ENCODE results near the gene ITFG1. TPM values are rescaled to one million over a fixed set of nuclear protein-coding genes. Genes with fewer than 3 reads are reported as not detected.
"Not testable (repeated sequence)": the region's sequence is repeated elsewhere in the genome, so short reads cannot be mapped to it uniquely, and the experiment has no call there.

The ITFG1 gene
- total RNA-seq, 2 experiments from 2014 or later: 17.6 to 18.3 TPM

DNA sequence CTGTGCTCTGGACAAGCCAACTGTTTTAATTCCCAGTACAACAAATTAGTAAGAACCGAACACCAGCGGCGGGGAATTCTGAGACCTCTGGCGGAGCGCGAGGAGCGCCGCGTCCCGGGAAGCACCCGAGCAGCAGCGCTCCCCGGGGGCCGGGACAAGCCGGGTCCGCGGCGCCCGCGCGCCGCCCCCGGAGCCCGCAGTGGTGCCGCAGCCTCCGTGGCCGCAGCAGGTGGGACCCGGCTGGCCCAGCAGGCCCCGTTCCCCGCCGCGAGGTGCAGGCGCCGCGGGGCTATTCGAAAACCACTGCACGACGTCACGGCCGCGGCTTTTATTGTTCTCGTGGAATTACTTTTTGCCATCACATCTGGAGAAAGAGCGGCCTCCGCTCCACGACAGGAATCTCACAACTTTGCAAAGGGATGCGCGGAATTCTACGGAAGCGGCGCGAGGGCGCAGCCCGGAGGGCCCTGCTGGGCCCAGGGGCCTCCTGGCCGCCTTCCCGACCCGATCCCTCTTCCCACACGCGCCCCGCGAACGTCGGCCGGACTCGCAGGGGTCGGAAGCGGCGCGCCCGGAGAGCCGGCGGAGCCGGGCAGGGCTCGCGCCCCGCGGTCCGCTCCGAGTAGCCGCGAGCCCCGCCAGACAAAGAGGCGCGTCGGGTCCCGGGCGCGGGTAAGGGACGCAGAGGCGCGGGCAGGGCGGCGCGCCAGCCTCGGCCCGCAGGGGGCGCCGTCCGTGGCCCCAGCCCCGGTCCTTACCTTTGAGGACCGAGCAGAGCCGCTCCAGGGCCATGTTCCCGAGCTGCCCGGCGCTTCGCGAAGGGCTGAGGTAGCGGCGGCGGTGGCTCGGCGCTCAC lies 317.8 kb downstream of the ITFG1 start:
- peaks cover 10% of the 10 kb centered on the region for H3K4me1 Mint-ChIP-seq (ENCODE audit: low read depth)
- H3K36me3 Mint-ChIP-seq (ENCODE audit: low read depth): peaks cover 3% of the 10 kb centered on the region
- H3K9me3 Mint-ChIP-seq: no peaks in the 10 kb centered on the region
- CTCF ChIA-PET: interaction anchor here (0.5 to 5.7 kb wide), 21 partner anchors 23 to 1022 kb away, joined by 3 to 38 read pairs (median 4); partner anchors contain the start of genes ABCC12 and DNAJA2
- peaks cover 40% of the 10 kb centered on the region for H3K27me3 Mint-ChIP-seq (ENCODE audit: low read depth)
- peak; percentile 64 for DNase-seq
- peak overlapping the region; percentile 75 for H3K4me3 Mint-ChIP-seq
- no peak overlapping the region for H3K27ac Mint-ChIP-seq
- intact Hi-C loops (cut with micrococcal nuclease): loop anchor here (1.0 to 10.0 kb wide), 9 partner anchors 170 to 1487 kb away; partner anchors contain the start of genes DNAJA2, LONP2, ORC6 and VPS35

- Mint-ChIP-seq H3K4me3 (peak overlapping the region; percentile 75), H3K9me3 (no peaks in the 10 kb centered on the region), H3K27me3 (ENCODE audit: low read depth) (peaks cover 40% of the 10 kb centered on the region), H3K36me3 (ENCODE audit: low read depth) (peaks cover 3% of the 10 kb centered on the region), H3K27ac (no peak overlapping the region), H3K4me1 (ENCODE audit: low read depth) (peaks cover 10% of the 10 kb centered on the region)
- DNase-seq: no peak
- intact Hi-C loops (cut with micrococcal nuclease): loop anchor here (1.0 to 10.0 kb wide), 7 partner anchors 170 to 1100 kb away; partner anchors contain the start of genes DNAJA2, LONP2, ORC6 and VPS35
- CTCF ChIA-PET: interaction anchor here (0.5 to 5.7 kb wide), 28 partner anchors 9 to 1023 kb away, joined by 3 to 38 read pairs (median 4); partner anchors contain the start of genes ABCC12 and DNAJA2
These were observed 318.4 kb downstream of the ITFG1 start for GRCh38 chr16:47142486-47142820.

DNA sequence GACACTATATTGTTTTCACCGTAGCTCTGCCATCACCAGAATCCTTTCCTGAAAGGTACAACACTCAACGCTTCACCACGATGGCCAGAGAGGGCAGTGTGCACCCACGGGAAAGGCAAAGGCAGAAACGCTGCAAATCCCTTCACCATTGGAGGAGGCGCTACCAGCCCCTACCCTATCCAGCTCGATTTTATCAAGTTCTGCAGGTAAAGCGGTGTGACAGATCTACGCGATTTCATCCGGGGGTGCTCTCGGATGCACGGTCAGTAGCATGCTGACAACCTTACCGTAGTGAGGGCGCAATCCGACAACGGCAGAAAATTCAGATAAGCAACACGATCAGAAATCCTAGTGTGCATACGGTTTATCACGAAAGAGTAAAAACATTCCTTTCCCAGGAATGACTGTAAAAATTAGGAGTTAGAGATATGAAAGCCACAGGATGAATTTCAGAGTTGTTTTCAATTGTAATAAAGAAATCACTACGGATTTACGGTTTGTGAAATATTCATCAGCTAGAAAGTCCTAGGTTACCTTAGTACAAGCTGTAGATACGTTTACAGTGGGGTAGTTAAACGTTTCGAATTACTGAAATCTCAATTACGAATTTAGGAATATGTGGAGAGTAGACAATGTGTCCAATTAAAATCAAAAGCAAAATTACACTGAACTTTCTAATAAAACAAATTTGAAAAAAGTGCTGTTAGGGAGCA lies 318.9 kb downstream of the ITFG1 start:
- Mint-ChIP-seq H3K27ac (no peak overlapping the region), H3K27me3 (ENCODE audit: low read depth) (peaks cover 38% of the 10 kb centered on the region), H3K4me3 (peak overlapping the region; percentile 75), H3K9me3 (no peaks in the 10 kb centered on the region), H3K4me1 (ENCODE audit: low read depth) (peaks cover 10% of the 10 kb centered on the region), H3K36me3 (ENCODE audit: low read depth) (peaks cover 3% of the 10 kb centered on the region)
- intact Hi-C loops (cut with micrococcal nuclease): loop anchor here (1.0 to 10.0 kb wide), 11 partner anchors 28 to 1100 kb away; partner anchors contain the start of genes DNAJA2, LONP2, ORC6 and VPS35
- peak; percentile 93 for DNase-seq
- CTCF ChIA-PET: interaction anchor here (0.6 to 5.7 kb wide), 44 partner anchors 9 to 1023 kb away, joined by 3 to 38 read pairs (median 4); partner anchors contain the start of genes ABCC12 and DNAJA2

DNA sequence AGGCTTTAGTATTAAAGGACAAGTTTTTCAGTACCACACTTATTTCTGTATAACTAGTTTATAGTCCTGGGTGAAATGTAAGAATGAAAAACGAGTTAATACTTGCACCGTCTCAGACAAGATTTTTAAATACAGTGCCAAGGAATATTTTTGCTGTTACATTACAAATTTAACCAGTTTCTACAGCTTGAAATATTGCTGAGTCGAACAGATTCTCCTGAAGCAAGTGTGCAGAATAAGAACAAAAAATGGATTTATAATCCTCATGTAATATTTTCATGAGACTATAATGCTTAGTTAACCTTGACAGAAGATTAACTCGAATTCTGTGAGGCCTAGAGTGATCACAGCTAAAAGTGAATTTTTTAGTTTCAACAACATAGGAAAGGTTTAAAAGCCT lies 320.2 kb downstream of the ITFG1 start:
- DNase-seq: no peak
- intact Hi-C loops (cut with micrococcal nuclease): loop anchor here (1.0 to 10.0 kb wide), 9 partner anchors 26 to 1102 kb away; partner anchors contain the start of genes LONP2, ORC6 and VPS35
- Mint-ChIP-seq H3K4me1 (ENCODE audit: low read depth) (peaks cover 14% of the 10 kb centered on the region), H3K9me3 (no peaks in the 10 kb centered on the region), H3K27ac (no peak overlapping the region), H3K36me3 (ENCODE audit: low read depth) (peaks cover 3% of the 10 kb centered on the region), H3K27me3 (ENCODE audit: low read depth) (peaks cover 35% of the 10 kb centered on the region), H3K4me3 (no peak overlapping the region)
- CTCF ChIA-PET: interaction anchor here (0.7 to 5.7 kb wide), 7 partner anchors 9 to 787 kb away, joined by 3 to 38 read pairs (median 6); no protein-coding TSS in a partner anchor

DNA sequence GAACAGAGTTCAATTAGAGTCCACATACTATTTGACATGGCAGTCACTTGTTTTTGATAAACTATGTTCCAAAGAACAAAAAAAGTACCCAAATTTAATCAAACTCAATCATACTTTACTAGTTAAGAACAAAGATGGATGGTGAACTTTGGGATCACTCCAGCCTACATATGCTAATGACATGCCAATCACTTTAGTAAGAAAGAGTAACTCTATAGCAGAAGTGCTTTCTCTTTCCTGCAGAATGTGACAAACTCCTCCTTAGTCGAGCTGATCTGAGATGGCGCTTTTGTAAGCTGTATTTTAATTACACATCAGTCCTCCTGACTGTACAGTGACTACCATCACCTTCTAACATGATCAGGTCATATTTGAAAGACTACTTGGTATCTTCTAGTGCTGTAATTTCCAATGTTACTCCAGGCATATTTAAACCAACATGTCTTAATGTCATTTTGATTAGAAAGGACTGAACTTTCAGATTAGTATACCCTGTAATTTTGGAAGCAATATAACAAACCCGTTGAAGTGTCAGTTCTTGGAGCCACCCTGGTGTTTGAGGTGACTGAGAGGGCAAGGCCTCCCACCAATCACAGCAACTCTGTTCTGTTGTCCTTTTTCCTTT lies 321.2 kb downstream of the ITFG1 start:
- Mint-ChIP-seq H3K27ac (no peak overlapping the region), H3K4me3 (no peak overlapping the region)

GRCh38 chr16:47137925-47138324 lies 322.9 kb downstream of the ITFG1 start:
- peaks cover 20% of the 10 kb centered on the region for H3K27me3 Mint-ChIP-seq (ENCODE audit: low read depth)
- DNase-seq; H3K9me3 Mint-ChIP-seq; H3K4me3 Mint-ChIP-seq; H3K36me3 Mint-ChIP-seq (ENCODE audit: low read depth); H3K27ac Mint-ChIP-seq; intact Hi-C loops (cut with micrococcal nuclease): not testable (repeated sequence)
- H3K4me1 Mint-ChIP-seq (ENCODE audit: low read depth): peaks cover 16% of the 10 kb centered on the region
- CTCF ChIA-PET: interaction anchor here (0.6 to 0.8 kb wide), 2 partner anchors 24 to 1027 kb away, joined by 3 read pairs; no protein-coding TSS in a partner anchor

More for the DNA sequence above, 321.2 kb downstream of the ITFG1 start:
- no peaks in the 10 kb centered on the region for H3K9me3 Mint-ChIP-seq
- intact Hi-C loops (cut with micrococcal nuclease): loop anchor here (5.0 to 10.0 kb wide), 5 partner anchors 255 to 1103 kb away; partner anchors contain the start of genes LONP2, ORC6 and VPS35
- CTCF ChIA-PET: interaction anchor here (0.6 kb wide), 3 partner anchors 73 to 449 kb away, joined by 3 to 4 read pairs (median 3); no protein-coding TSS in a partner anchor
- H3K36me3 Mint-ChIP-seq (ENCODE audit: low read depth): peaks cover 3% of the 10 kb centered on the region
- H3K27me3 Mint-ChIP-seq (ENCODE audit: low read depth): peaks cover 25% of the 10 kb centered on the region
- no peak for DNase-seq
- H3K4me1 Mint-ChIP-seq (ENCODE audit: low read depth): peaks cover 14% of the 10 kb centered on the region

DNA sequence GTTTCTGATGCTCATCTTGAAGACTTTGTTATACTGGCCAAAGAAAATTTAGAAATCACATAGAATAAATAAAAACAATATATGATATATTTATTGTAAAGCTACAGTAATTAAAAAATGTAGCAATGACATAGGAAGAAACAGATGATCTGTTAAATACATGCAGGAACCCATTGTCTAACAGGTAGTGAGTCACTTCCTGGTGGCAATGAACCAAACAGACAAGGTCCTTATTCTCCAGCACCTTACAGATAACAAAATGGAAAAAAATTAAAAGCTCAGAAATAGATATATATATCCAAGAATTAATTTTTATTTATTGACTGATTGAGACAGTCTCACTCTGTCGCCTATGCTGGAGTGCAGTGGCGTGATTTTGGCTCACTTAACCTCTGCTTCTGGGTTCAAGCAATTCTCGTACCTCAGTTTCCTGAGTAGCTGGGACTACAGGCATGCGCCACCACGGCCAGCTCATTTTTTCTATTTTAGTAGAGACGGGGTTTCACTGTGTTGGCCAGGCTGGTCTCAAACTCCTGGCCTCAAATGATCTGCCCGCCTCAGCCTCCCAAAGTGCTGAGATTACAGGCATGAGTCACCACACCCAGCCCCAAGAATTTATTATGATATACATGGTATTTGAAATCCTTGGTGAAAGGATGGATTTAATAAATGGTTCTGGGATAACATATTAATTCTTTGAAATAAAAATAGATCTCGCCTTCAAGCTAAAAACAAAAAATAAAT lies 324.6 kb downstream of the ITFG1 start:
- Mint-ChIP-seq H3K9me3 (no peaks in the 10 kb centered on the region), H3K27me3 (ENCODE audit: low read depth) (peaks cover 11% of the 10 kb centered on the region), H3K27ac (no peak overlapping the region), H3K4me1 (ENCODE audit: low read depth) (peaks cover 6% of the 10 kb centered on the region), H3K4me3 (no peak overlapping the region), H3K36me3 (ENCODE audit: low read depth) (peaks cover 3% of the 10 kb centered on the region)
- intact Hi-C loops (cut with micrococcal nuclease): loop anchor here (1.0 kb wide), 1 partner anchor 22 kb away; no protein-coding TSS in a partner anchor
- DNase-seq: no peak
- CTCF ChIA-PET: interaction anchor here (0.6 to 0.8 kb wide), 4 partner anchors 19 to 427 kb away, joined by 3 read pairs; no protein-coding TSS in a partner anchor

GRCh38 chr16:47134550-47134949 lies 326.3 kb downstream of the ITFG1 start:
- Mint-ChIP-seq H3K4me1 (ENCODE audit: low read depth) (peaks cover 10% of the 10 kb centered on the region), H3K27me3 (ENCODE audit: low read depth) (peaks cover 7% of the 10 kb centered on the region), H3K27ac (no peak overlapping the region), H3K36me3 (ENCODE audit: low read depth) (peaks cover 4% of the 10 kb centered on the region), H3K4me3 (no peak overlapping the region), H3K9me3 (no peaks in the 10 kb centered on the region)
- CTCF ChIA-PET: interaction anchor here (1.0 kb wide), 1 partner anchor 155 kb away, joined by 3 read pairs; no protein-coding TSS in a partner anchor
- no peak for DNase-seq
- intact Hi-C loops (cut with micrococcal nuclease): no loop called here

DNA sequence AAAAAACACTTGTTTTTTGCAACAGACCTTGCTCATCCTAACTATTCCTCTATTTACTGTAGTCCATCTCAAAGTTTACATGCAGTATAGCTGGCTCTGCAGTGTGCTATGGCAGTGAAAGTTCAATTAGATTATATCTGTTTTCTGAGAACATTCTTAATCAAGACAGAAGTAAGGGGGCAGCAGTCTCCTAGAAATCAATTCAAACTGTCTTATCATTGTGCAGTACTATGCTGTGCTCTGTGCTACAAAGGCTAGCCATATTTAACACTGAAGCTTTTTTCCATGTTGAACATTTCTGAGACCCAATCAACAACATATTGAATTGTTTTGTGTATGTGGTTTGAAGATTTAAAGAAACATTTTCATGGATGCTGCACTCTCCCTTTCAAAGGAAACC lies 328.6 kb downstream of the ITFG1 start:
- CTCF ChIA-PET: interaction anchor here (2.4 kb wide), 1 partner anchor 9 kb away, joined by 10 read pairs; no protein-coding TSS in a partner anchor
- peaks cover 3% of the 10 kb centered on the region for H3K27me3 Mint-ChIP-seq (ENCODE audit: low read depth)
- peaks cover 10% of the 10 kb centered on the region for H3K4me1 Mint-ChIP-seq (ENCODE audit: low read depth)
- H3K36me3 Mint-ChIP-seq (ENCODE audit: low read depth): peaks cover 9% of the 10 kb centered on the region
- no peak overlapping the region for H3K27ac Mint-ChIP-seq
- intact Hi-C loops (cut with micrococcal nuclease): no loop called here
- H3K4me3 Mint-ChIP-seq: no peak overlapping the region
- H3K9me3 Mint-ChIP-seq: no peaks in the 10 kb centered on the region
- no peak for DNase-seq

DNA sequence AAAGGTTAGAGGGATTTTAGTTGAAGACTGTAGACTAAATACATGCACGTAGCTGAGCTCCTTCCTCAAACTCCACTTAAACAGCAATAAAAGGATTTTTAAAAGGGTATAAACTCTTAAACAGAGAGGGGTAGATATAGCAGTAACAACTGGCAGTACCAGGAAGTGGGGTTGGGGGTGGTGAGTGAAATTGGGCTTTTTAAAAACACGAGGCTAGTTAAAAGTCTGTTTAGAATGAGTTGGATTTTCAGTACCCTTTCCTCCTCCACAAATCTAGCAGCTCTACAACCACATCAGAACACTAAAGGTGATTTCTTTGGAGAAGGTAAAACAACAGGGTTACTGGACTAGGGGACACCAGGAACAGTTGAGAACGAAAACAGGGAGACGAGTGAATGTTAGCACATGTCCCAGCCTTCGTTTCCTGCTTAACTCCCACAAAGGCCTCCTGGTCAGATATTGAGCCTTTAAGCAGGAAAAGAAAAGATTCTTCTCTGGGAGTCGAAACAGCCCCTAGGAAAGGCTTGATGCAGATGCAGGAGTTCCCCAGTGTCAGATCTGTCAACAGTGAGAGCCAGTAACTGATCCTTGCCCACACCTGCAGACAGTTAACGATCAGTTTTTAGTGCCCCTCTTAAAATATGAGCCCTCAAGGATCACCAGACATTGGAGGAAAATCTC lies 331.0 kb downstream of the ITFG1 start:
- Mint-ChIP-seq H3K9me3 (no peaks in the 10 kb centered on the region), H3K36me3 (ENCODE audit: low read depth) (peaks cover 17% of the 10 kb centered on the region), H3K4me3 (no peak overlapping the region), H3K27ac (no peak overlapping the region), H3K27me3 (ENCODE audit: low read depth) (peaks cover 10% of the 10 kb centered on the region), H3K4me1 (ENCODE audit: low read depth) (peaks cover 7% of the 10 kb centered on the region)
- intact Hi-C loops (cut with micrococcal nuclease): no loop called here
- DNase-seq: no peak
- CTCF ChIA-PET: no interaction called here

Measured in activated naive CD4-positive, alpha-beta T cell treated with anti-CD3 and anti-CD28 coated beads for 36 hours (primary cell).